Neutrophil (primary cell): ENCODE measurements around the gene LY86.

Source experiments
- H3K27ac ChIP-seq: fragments of 200-600 bp; sonication (generic); 2 replicates; pipeline ENCODE4 v1.5.1; 2016; ENCODE audit warnings: mild to moderate bottlenecking, moderate library complexity
- H3K27me3 ChIP-seq: fragments of 200-600 bp; sonication (generic); 2 replicates; pipeline ENCODE4 v1.6.0; 2016; ENCODE audit warnings: mild to moderate bottlenecking
- H3K36me3 ChIP-seq: fragments of 200-600 bp; sonication (generic); 2 replicates; pipeline ENCODE4 v1.5.1; 2017
- H3K4me1 ChIP-seq, 2 experiments: fragments of 200-600 bp in 1 of 2; sonication (generic) in 1 of 2; 1 replicate in 1 of 2; 2 replicates in 1 of 2; pipeline versions ENCODE4 v1.5.1 to v1.6.1; 2013 to 2016; ENCODE audit warnings: low read depth in 1 of 2, low read length in 1 of 2, mild to moderate bottlenecking in 1 of 2, moderate library complexity in 1 of 2; ENCODE audit not compliant: control insufficient read depth in 1 of 2, insufficient read depth in 1 of 2
- H3K4me3 ChIP-seq, 2 experiments: fragments of 200-600 bp in 1 of 2; sonication (generic) in 1 of 2; 1 replicate in 1 of 2; 2 replicates in 1 of 2; pipeline ENCODE4 v1.5.1; 2013 to 2016; ENCODE audit warnings: low read depth in 1 of 2, low read length in 1 of 2, mild to moderate bottlenecking in 1 of 2, moderate library complexity in 1 of 2
- H3K9me3 ChIP-seq: fragments of 200-600 bp; sonication (generic); 2 replicates; pipeline ENCODE4 v1.5.1; 2016
- CTCF ChIP-seq: fragments of 200-600 bp; sonication (generic); IDR thresholded peaks from 2 replicates; pipeline ENCODE4 v1.5.1; 2016; ENCODE audit warnings: antibody characterized with exemption

The LY86 gene

GRCh38 chr6:6546318-6547109 is 42.0 kb upstream of the LY86 start:
- no peaks in the 10 kb centered on the region for H3K36me3 ChIP-seq
- H3K4me3 ChIP-seq: peak overlapping the region; percentile 5 to 36
- H3K9me3 ChIP-seq: no peaks in the 10 kb centered on the region
- H3K27ac ChIP-seq: no peak overlapping the region
- H3K27me3 ChIP-seq: peaks cover 65% of the 10 kb centered on the region
- peaks cover 12 to 13% of the 10 kb centered on the region in 2 experiments for H3K4me1 ChIP-seq
- TF ChIP-seq CTCF: no peak

- peaks cover 58% of the 10 kb centered on the region for H3K27me3 ChIP-seq
- H3K4me3 ChIP-seq: peak overlapping the region; percentile 5 to 36
- H3K4me1 ChIP-seq: peaks cover 12 to 13% of the 10 kb centered on the region in 2 experiments
- peak; percentile 90 for TF ChIP-seq CTCF
- H3K9me3 ChIP-seq: no peaks in the 10 kb centered on the region
- no peaks in the 10 kb centered on the region for H3K36me3 ChIP-seq
- no peak overlapping the region for H3K27ac ChIP-seq
Measured at GRCh38 chr6:6547110-6547879, 41.2 kb upstream of the LY86 start.

- no peak overlapping the region for H3K27ac ChIP-seq
- peaks cover 6 to 8% of the 10 kb centered on the region in 2 experiments for H3K4me1 ChIP-seq
- no peaks in the 10 kb centered on the region for H3K36me3 ChIP-seq
- no peak overlapping the region for H3K4me3 ChIP-seq
- H3K9me3 ChIP-seq: no peaks in the 10 kb centered on the region
- no peak for TF ChIP-seq CTCF
- H3K27me3 ChIP-seq: no peaks in the 10 kb centered on the region
Measured at GRCh38 chr6:6556161-6556737, 32.3 kb upstream of the LY86 start.

- peak; percentile 59 for TF ChIP-seq CTCF
- H3K4me1 ChIP-seq: peaks cover 6 to 8% of the 10 kb centered on the region in 2 experiments
- H3K4me3 ChIP-seq: no peak overlapping the region
- no peaks in the 10 kb centered on the region for H3K27me3 ChIP-seq
- no peaks in the 10 kb centered on the region for H3K9me3 ChIP-seq
- no peaks in the 10 kb centered on the region for H3K36me3 ChIP-seq
- no peak overlapping the region for H3K27ac ChIP-seq
Measured at GRCh38 chr6:6556738-6557503, 31.6 kb upstream of the LY86 start.

GRCh38 chr6:6557504-6557839 is 31.0 kb upstream of the LY86 start:
- Histone ChIP-seq H3K4me1 (peaks cover 6 to 8% of the 10 kb centered on the region in 2 experiments), H3K4me3 (no peak overlapping the region), H3K36me3 (no peaks in the 10 kb centered on the region), H3K27me3 (no peaks in the 10 kb centered on the region), H3K9me3 (no peaks in the 10 kb centered on the region), H3K27ac (no peak overlapping the region)
- TF ChIP-seq CTCF: no peak
